Gastrocnemius medialis (tissue), 4 donors: ENCODE measurements around the gene SF3A1. TPM values are rescaled to one million over a fixed set of nuclear protein-coding genes. Genes with fewer than 3 reads are reported as not detected.
"Not testable (repeated sequence)": the region's sequence is repeated elsewhere in the genome, so short reads cannot be mapped to it uniquely, and the experiment has no call there.

ENCODE experiments used
- ATAC-seq, 2 donors: fragments of 150-250 bp; one replicate each; pipeline ENCODE4 v1.9.1; 2016
- DNase-seq, 2 donors: peaks; one replicate each; pipeline ENCODE4 v3.0.0-alpha.2; 2019
- H3K27ac ChIP-seq, 4 donors: fragments of 200-600 bp; sonication (generic); 1 replicate in 1 of 4; 2 replicates in 3 of 4; pipeline ENCODE4 v1.5.1; 2016 to 2018; ENCODE audit warnings: mild to moderate bottlenecking in 2 of 4, moderate library complexity in 1 of 4
- H3K27me3 ChIP-seq, 3 donors: fragments of 200-600 bp; sonication (generic) in 2 of 3; 1 replicate in 1 of 3; 2 replicates in 2 of 3; pipeline versions ENCODE4 v1.5.1 to v1.6.0; 2016 to 2019; ENCODE audit warnings: mild to moderate bottlenecking in 1 of 3, moderate library complexity in 1 of 3
- H3K36me3 ChIP-seq, 2 donors: fragments of 200-600 bp; sonication (generic) in 1 of 2; one replicate each; pipeline ENCODE4 v1.5.1; 2017 to 2018
- H3K4me1 ChIP-seq, 2 donors: fragments of 200-600 bp; sonication (generic) in 1 of 2; one replicate each; pipeline ENCODE4 v1.5.1; 2016 to 2017; ENCODE audit warnings: mild to moderate bottlenecking in 2 of 2
- H3K4me3 ChIP-seq, 4 donors: fragments of 200-600 bp; sonication (generic) in 3 of 4; 1 replicate in 1 of 4; 2 replicates in 3 of 4; pipeline ENCODE4 v1.5.1; 2016 to 2019; ENCODE audit warnings: mild to moderate bottlenecking in 2 of 4
- H3K9me3 ChIP-seq, 3 donors: fragments of 200-600 bp; sonication (generic) in 2 of 3; 1 replicate in 1 of 3; 2 replicates in 2 of 3; pipeline ENCODE4 v1.5.1; 2016 to 2019
- POLR2A ChIP-seq, 2 donors: fragments of 450-650 bp; IDR thresholded peaks; one replicate each; pipeline ENCODE4 v1.6.1; 2017; ENCODE audit warnings: antibody characterized with exemption in 2 of 2, mild to moderate bottlenecking in 2 of 2, moderate library complexity in 2 of 2
- in situ Hi-C, 4 donors: fragments of 200-750 bp; cut with MboI; loops; one replicate each; pipeline versions ENCODE4 v1.15.0 to v1.8.0; 2017; ENCODE audit warnings: low sequenced_read_pairs in 4 of 4
- intact Hi-C: fragments of 100-400 bp; cut with DNase I; formaldehyde crosslinking; loops from one replicate; pipeline ENCODE4 v1.15.1; 2023; ENCODE audit warnings: low total_unique reads
- total RNA-seq, 4 donors: library from RNA; depleted of rRNA; stranded (reverse); fragments of >200 nt; gene quantifications; one replicate each; pipeline versions ENCODE4 v1.1.0 to v1.2.3, GENCODE V29; 2016
- TF ChIP-seq, protein P1 (sequence below), 5 experiments: fragments of 450-650 bp in 3 of 5; fragments of 200-600 bp in 2 of 5; sonication (generic) in 2 of 5; IDR thresholded peaks in 4 of 5; conservative IDR thresholded peaks in 1 of 5; 1 replicate in 4 of 5; 2 replicates in 1 of 5; pipeline ENCODE4 v1.5.1; 2016 to 2019; ENCODE audit warnings: antibody characterized with exemption in 5 of 5, mild to moderate bottlenecking in 3 of 5, moderate library complexity in 3 of 5

Gene SF3A1
- total RNA-seq, result 100 to 1,000 TPM in 2 of 4 donors, 10 to 100 TPM in 2; 36.0 to 145 (median 94.5) TPM

GRCh38 chr22:30356449-30357235 is at the start of gene SF3A1, which contains the start of gene CCDC157:
SF3A1 (minus strand) TSS chr22:30356894; CDS start chr22:30356792, 102 bp downstream.
CCDC157 (plus strand) TSS chr22:30357007; CDS start chr22:30366001, 8,994 bp downstream.
- Histone ChIP-seq H3K4me3 (peak within 1 kb of the TSS; percentile 78 to 98 (median 92)), H3K4me1 (peaks cover 23 to 32% of the 10 kb centered on the region in 2 donors), H3K36me3 (peaks cover 0 to 13% of the 10 kb centered on the region in 2 donors), H3K9me3 (no peaks in the 10 kb centered on the region), H3K27ac (peak within 1 kb of the TSS; percentile 93 to 97 (median 94)), H3K27me3 (no peaks in the 10 kb centered on the region)
- intact Hi-C loops, result loop anchor here (1.0 kb wide), 4 partner anchors 29 to 68 kb away; partner anchors contain the start of gene RNF215
- peak; percentile 98 for ATAC-seq
- in situ Hi-C loops, result no loop called here
- TF ChIP-seq, protein P1, sequence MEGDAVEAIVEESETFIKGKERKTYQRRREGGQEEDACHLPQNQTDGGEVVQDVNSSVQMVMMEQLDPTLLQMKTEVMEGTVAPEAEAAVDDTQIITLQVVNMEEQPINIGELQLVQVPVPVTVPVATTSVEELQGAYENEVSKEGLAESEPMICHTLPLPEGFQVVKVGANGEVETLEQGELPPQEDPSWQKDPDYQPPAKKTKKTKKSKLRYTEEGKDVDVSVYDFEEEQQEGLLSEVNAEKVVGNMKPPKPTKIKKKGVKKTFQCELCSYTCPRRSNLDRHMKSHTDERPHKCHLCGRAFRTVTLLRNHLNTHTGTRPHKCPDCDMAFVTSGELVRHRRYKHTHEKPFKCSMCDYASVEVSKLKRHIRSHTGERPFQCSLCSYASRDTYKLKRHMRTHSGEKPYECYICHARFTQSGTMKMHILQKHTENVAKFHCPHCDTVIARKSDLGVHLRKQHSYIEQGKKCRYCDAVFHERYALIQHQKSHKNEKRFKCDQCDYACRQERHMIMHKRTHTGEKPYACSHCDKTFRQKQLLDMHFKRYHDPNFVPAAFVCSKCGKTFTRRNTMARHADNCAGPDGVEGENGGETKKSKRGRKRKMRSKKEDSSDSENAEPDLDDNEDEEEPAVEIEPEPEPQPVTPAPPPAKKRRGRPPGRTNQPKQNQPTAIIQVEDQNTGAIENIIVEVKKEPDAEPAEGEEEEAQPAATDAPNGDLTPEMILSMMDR (IDR thresholded peaks at IDR 0.05 in 4 of 5, conservative IDR thresholded peaks at IDR 0.05 in 1 of 5), result no peak
- TF ChIP-seq POLR2A (IDR thresholded peaks at IDR 0.05), result peak; percentile 85 to 86
- DNase-seq, result peak; percentile 75 to 81

- H3K27me3 ChIP-seq, result no peaks in the 10 kb centered on the region
- intact Hi-C loops (no loop called here), in situ Hi-C loops (no loop called here)
- no peak for DNase-seq
- H3K27ac ChIP-seq, result no peak overlapping the region
- H3K36me3 ChIP-seq, result peaks cover 0 to 15% of the 10 kb centered on the region in 2 donors
- TF ChIP-seq POLR2A (IDR thresholded peaks at IDR 0.05), result no peak
- TF ChIP-seq, protein P1 (IDR thresholded peaks at IDR 0.05 in 4 of 5, conservative IDR thresholded peaks at IDR 0.05 in 1 of 5), result no peak
- no peak for ATAC-seq
- peaks cover 0 to 10% of the 10 kb centered on the region in 2 donors for H3K4me1 ChIP-seq
- H3K4me3 ChIP-seq, result no peak overlapping the region
- no peaks in the 10 kb centered on the region for H3K9me3 ChIP-seq
Observed at GRCh38 chr22:30406400-30406799, 49.7 kb upstream of the SF3A1 start.

GRCh38 chr22:30405731-30406130 is 49.0 kb upstream of the SF3A1 start:
- Histone ChIP-seq H3K27ac (no peak overlapping the region), H3K9me3 (no peaks in the 10 kb centered on the region), H3K4me3 (no peak overlapping the region), H3K36me3 (peaks cover 0 to 15% of the 10 kb centered on the region in 2 donors), H3K27me3 (no peaks in the 10 kb centered on the region), H3K4me1 (peaks cover 0 to 10% of the 10 kb centered on the region in 2 donors)
- intact Hi-C loops (no loop called here), in situ Hi-C loops (no loop called here)
- no peak for TF ChIP-seq POLR2A (IDR thresholded peaks at IDR 0.05)
- TF ChIP-seq, protein P1 (IDR thresholded peaks at IDR 0.05 in 4 of 5, conservative IDR thresholded peaks at IDR 0.05 in 1 of 5), result no peak
- DNase-seq, result no peak
- no peak for ATAC-seq

DNA sequence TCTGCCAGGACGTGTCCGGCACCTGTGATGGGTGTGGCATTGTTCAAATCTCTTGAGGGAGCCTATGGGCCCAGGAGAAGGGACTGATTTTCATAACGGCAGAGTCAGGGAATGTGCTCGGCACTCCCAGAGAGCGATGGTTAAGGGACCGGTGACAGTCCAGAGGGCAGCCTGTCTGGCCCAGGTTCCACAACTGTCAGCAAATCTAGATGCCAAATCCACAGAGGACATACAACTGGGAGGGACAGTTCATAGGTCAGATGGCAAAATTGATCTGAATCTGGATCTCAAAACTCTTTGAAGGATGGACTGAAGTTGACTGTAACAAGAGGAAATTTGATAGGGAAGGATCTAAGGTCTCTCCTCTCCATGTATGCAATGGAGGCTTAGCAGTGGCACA is 47.6 kb upstream of the SF3A1 start:
- DNase-seq (no peak), ATAC-seq (no peak)
- no peak for TF ChIP-seq POLR2A (IDR thresholded peaks at IDR 0.05)
- TF ChIP-seq, protein P1 (IDR thresholded peaks at IDR 0.05 in 4 of 5, conservative IDR thresholded peaks at IDR 0.05 in 1 of 5), result no peak
- Histone ChIP-seq H3K27ac (no peak overlapping the region), H3K27me3 (no peaks in the 10 kb centered on the region), H3K4me1 (peaks cover 0 to 10% of the 10 kb centered on the region in 2 donors), H3K9me3 (no peaks in the 10 kb centered on the region), H3K4me3 (no peak overlapping the region), H3K36me3 (peaks cover 0 to 13% of the 10 kb centered on the region in 2 donors)
- in situ Hi-C loops (no loop called here), intact Hi-C loops (no loop called here)

DNA sequence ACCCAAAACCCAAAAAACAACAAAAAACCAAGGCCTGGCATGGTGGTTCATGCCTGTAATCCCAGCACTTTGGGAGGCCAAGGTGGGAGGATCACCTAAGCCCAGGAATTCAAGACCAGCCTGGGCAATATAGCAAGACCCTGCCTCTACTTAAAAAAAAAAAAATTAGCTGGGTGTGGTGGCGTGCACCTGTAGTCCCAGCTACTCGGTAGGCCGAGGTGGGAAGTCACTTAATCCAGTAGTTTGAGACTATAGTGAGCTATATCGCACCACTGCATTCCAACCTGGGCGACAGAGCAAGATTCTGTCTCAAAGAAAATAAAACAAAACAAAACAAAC is 46.0 kb upstream of the SF3A1 start:
- DNase-seq, H3K4me3 ChIP-seq, H3K36me3 ChIP-seq, H3K4me1 ChIP-seq, in situ Hi-C loops, H3K27ac ChIP-seq, ATAC-seq, intact Hi-C loops, H3K27me3 ChIP-seq, H3K9me3 ChIP-seq: not testable (repeated sequence)
